COLO668 (cell line): Measurements from ENCODE around the gene MADCAM1.

ENCODE experiments used
- DNase-seq: peaks from one replicate; lab custom pipeline; 2025; ENCODE audit not compliant: unreplicated experiment; lab: John Stamatoyannopoulos, UW

Gene MADCAM1

DNA sequence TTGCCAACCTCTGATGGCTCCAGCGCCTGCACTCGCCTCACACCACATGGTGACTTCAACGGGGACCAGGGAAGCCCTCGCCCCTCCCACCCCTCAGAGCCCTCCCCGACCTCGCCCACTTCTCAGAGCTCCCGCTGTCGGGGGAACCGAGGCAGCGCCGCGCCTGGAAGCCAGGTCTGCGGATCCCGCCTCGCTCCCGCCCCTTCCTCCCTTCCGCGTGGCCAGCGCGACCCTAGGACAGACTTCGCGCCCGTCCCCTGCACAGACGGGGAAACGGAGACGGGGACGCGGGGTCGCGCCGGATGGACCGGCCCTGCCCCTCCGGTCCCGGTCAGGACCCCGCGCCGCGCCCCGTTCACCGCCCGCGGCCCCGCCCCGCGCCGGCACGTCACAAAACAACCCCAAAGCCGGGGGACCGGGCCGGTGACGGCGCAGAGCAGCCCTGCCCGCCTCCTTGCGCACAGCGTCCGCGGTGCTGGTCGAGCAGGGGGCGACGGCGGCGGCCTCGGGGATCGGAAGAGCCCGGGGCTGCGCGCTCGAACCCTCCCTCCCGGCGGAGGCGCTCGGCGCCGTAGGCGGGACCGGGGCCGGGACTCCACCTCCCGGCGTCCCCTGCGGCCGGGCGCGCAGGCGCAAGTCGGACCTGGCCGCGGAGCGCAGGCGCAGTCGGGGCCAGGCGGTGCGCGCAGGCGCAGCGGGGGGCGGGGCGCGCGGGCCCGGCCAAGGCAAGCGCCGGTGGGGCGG is 34.9 kb downstream of the MADCAM1 start:
- DNase-seq = peak; percentile 94

DNA sequence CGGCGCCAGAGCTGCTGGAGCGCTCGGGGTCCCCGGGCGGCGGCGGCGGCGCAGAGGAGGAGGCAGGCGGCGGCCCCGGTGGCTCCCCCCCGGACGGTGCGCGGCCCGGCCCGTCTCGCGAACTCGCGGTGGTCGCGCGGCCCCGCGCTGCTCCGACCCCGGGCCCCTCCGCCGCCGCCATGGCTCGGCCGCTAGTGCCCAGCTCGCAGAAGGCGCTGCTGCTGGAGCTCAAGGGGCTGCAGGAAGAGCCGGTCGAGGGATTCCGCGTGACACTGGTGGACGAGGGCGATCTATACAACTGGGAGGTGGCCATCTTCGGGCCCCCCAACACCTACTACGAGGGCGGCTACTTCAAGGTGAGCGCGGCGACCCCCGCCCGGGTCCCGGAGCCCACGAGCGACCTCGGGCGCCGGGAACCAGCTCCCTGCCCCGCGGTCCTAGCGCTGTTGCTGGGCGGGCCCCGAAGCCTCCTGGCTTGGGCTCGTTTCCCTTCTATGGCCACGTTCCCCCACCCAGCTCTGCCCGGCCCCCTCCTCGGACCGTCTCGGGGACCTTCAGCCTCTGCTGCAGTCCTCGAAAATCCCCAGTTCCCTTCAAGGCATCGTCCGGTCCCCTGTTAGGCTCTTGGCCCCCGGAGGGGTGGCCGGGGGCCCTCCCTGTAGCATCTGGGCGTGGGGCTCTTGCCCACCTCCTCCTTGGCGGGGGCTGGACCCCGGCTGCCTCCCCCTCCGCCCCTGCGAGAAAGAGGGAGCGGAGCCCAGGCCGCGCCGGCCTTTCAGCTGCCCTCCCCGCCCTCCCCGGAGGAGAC is 35.7 kb downstream of the MADCAM1 start, which contains the start of gene CDC34:
CDC34 (plus strand) TSS at position 8 of the 808 bp plus-strand sequence; CDS start at position 180, 172 bp downstream.
- peak; percentile 60 for DNase-seq

DNA sequence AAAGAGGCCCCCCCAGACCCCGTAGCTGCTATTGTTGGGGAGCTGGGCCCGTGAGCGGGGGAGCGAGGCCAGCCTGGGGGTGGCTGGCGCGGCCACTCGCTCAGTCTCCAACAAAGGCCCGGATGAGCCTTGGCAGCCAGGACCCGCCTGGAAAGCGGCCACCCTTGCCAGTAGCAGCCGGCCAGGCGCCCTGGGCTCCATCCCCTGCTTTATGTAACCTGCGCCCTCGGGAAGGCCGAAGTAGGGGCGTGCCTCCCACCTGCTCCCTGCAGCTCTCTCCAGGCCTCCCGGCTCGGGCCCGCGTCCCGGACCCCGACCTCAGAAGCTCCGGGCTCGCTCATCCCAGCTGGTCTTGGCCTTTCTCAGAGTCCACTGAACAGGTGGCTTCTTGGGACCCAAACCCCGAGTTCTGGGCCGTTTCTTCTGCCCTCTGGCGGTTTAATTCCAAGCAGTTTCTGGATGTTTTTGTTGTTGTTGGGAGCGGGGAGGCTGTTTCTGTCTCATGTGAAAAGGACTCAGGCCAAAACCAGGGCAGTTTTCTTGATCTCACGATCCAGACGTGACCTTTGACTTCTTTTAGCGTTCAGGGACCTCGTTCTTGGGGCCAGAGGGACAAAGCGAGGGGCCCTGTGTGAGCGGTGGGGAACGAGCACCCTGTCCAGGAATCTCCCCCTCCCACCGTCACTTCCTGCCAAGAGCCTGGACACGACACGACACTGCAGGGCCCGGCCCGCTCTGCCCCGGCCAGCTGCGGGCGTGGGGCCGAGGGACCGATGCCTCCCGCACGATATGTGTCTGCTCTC is 36.5 kb downstream of the MADCAM1 start:
- DNase-seq = peak; percentile 63

DNA sequence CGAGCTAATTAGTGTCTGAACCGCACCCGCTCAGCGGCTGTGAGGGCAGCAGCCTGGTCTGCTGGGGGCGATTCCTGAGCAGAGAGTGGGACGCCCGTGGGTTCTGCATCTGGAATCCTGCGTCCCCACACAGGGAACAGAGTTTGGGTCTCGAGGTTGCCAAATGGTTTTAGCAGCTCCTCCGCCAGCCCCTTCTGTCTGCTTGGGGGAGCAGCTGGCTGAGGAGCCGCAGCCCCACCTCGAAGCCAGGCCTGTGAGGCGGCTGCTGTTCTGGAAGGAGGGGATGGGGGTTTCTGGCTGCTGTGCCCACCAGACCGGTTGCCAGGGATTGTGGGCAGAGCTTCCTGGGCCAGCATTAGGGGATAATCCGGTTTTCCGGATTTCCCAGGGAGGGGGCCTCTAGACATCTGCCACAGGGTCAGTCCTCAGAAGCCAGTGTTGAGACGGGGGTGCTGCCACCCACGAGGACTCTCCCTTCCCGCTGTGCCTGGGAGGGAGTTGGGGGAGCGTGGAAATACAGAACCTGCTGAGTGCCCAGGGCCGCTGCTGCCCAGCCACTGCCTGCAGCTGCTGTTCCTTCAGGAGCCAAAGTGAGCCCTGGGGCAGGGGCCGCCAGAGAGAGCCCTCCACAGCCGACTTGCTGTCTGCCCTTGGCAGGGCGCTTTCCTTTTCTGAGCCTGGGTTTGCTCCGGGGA is 37.2 kb downstream of the MADCAM1 start:
- peak; percentile 14 for DNase-seq

DNA sequence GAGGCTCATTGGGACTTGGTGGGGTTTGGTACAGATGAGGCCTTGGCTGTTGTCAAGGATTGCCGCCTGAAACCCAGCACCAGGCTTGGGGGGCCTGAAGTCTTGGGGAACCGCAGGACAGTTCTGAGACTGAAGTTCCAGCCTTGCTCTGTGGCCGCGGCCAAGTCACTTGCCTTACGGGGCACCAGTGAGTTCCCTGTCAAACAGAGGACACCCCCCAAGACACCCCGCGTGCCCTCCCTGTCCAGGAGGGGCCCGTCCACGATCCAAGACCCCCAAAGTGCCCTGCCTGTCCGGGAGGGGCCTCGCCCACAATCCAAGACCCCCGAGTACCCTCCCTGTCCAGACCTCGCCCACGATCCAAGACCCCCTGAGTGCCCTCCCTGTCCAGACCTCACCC is 37.8 kb downstream of the MADCAM1 start:
- no peak for DNase-seq

DNA sequence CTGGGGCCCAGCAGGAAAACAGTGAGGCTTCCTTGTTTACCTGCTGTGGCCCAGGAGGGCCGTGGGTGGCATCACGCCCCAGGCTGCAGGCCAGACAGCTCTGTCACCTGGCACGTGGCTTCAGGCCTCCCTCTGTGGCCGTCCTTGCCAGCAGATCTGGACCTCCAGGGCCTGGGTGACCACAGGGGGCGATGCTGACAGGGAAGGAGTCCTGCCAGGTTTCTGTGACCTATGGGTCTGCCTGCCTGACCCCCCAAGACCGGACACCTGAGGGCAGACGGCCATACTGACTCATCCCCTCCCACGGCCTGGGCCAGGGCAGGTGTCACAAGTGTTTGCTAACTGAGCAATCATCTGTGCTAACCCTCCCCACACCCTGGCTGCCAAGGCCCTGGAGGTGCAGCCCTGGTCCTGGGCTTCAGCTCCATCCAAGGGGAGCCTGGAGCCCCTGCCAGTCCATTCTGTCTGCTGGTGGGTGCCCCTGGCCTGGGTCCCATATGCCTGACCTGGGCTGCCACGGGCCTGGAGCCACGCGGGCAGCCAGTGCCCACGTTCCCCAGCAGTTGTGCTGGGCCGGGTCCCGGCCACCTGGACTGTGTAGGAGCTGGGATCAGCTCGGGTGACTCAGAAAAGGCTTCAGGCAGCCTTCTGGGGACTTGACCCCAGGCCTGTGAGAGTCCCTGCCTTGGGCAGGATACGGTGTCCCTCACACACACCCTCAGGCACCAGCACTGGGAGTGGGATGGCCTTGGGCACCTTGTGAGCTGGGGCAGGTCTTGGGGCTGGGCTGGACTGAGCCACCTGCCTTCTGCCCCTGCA is 38.9 kb downstream of the MADCAM1 start:
- peak; percentile 77 for DNase-seq

DNA sequence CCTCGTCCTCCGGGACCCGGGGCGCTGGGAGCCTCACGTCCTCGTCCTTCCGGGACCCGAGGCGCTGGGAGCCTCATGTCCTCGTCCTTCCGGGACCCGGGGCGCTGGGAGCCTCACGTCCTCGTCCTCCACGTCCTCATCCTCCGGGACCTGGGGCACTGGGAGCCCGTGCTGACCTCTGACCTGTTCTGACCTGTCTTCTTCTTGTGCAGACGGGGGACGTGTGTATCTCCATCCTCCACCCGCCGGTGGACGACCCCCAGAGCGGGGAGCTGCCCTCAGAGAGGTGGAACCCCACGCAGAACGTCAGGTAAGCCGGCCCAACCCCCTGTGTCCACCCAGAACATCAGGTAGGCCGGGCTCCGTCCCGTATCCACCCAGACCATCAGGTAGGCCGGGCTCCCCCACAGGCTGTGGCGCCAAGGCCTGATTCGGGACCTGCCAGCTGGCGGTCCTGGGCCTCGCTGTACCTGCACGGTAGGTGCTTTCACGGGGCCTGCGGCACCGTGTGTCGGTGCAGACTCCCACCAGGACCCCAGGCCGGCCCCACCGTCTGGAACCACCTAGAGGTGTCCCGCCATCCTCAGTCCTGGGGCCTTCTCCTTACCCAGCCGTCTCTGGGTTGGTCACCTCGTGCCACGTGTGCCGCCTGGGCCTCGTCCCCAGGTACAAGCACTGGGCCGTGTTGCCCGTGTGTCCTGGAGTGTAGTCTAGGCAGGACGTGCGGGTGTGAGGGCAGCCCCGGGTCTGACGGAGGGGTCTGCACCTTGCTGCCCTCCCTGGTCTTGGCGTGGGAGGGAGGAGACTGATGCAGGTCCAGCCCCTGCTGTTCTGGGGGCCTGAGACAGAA is 40.0 kb downstream of the MADCAM1 start:
- DNase-seq = no peak

DNA sequence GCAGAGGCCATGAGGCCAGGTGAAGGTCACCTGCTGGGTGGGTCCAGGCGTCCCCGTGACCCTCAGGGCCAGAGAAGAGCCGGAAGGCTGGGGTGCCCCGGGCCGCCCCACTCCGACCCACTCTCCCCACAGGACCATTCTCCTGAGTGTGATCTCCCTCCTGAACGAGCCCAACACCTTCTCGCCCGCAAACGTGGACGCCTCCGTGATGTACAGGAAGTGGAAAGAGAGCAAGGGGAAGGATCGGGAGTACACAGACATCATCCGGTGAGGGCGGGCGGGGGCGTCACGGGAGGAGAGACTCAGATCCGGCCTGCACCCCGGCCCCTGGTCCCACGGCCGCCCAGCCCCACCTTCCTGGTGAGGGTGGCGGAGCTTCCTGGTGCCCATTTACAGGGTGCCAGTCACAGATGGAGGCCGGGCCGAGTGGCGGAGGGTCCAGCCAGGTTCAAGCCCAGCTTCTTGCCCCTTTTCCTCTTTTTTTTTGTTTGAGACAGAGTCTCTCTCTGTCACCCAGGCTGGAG is 40.7 kb downstream of the MADCAM1 start:
- DNase-seq = no peak

DNA sequence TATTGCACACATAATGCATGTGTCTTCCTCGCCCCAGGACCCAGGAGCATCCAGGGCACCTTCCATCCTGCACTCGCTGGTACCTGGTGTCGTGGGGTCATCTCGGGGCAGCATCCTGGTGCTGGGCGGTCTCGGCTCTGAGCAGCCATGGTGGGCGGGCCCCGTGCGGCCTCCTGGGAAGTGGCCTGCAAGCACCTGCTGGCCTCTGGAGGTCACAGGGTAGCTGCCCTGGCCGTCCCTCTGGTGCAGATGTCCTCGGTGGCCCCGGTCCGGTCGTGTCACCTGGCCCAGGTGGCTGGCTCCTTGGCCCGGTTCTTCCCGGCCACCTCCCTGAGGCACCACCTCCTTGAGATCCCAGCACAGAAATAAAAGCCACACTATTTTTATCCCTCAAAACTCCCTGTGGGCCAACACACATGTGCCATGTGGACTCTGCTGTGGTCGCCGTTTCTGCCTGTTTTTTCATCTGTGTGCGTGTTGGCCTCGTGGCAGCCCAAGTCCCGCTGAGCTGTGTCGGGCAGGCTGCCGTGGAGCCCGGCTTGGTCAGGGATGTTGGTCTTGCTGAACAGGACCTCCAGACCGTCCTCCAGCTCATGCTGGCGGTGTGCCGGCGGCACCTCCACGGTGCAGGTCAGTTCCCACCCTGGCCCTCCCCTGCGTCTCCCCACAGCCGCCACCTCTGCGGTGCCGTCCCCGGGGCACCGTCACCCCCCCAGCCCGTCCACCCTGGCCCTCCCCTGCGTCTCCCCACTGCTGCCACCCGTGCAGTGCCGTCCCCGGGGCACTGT is 42.5 kb downstream of the MADCAM1 start:
- DNase-seq = no peak

DNA sequence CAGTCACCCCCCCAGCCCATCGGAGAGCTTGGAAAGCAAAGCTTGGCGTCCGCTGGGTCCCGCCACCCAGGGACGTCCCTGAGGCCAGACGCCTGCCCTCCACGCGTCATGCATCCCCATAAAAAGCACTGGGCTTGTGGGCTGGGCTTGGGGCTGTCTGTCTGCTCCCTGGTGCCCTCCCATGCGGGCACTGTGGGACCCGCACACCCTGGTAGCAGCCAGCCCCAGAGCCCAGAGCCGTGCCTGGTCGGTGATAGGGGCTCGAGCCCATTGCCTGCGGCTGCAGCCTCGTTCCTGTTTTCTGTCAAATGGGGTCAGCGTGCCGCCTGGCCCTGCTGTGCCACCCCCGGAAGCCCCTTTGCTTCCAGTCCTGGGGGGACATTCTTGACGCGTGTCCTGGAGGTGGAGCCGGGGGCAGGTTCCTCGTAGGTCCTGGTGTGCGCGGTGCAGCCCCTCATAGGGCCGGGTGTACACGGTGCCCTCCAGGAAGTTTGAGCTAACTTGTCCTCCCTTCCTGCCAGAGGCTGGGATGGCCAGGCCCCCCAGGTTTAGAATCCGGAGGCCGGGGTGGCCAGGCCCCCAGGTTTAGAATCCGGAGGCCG is 43.2 kb downstream of the MADCAM1 start:
- no peak for DNase-seq

DNA sequence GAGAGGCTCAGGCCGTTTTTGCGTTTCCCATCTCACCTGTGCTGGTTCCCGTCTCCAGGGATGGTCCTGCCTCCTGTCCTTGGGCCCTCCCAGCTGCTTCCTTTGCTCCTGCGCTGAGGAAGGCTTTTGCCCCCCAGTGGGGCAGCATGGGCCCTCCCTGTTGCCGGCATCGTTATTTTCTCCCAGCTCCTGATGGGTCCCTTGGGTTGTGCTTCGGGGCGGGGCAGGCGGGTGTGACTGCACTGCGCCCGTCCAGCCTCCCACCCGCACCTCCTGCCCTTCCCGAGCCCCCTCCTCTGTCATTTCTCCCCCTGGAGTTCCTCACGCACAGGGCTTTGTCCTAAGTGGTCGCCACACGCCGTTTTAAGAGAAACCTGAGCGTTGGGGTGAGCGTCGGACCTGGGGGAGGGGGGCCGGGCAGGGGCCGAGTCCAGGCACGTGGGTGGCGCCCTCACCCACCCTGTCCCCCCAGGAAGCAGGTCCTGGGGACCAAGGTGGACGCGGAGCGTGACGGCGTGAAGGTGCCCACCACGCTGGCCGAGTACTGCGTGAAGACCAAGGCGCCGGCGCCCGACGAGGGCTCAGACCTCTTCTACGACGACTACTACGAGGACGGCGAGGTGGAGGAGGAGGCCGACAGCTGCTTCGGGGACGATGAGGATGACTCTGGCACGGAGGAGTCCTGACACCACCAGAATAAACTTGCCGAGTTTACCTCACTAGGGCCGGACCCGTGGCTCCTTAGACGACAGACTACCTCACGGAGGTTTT is 44.8 kb downstream of the MADCAM1 start:
- DNase-seq = no peak

DNA sequence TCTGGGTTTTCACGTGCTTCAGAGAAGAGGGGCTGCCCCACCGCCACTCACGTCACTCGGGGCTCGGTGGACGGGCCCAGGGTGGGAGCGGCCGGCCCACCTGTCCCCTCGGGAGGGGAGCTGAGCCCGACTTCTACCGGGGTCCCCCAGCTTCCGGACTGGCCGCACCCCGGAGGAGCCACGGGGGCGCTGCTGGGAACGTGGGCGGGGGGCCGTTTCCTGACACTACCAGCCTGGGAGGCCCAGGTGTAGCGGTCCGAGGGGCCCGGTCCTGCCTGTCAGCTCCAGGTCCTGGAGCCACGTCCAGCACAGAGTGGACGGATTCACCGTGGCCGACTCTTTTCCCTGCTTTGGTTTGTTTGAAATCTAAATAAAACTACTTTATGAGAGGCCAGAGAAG is 45.4 kb downstream of the MADCAM1 start:
- DNase-seq = no peak

DNA sequence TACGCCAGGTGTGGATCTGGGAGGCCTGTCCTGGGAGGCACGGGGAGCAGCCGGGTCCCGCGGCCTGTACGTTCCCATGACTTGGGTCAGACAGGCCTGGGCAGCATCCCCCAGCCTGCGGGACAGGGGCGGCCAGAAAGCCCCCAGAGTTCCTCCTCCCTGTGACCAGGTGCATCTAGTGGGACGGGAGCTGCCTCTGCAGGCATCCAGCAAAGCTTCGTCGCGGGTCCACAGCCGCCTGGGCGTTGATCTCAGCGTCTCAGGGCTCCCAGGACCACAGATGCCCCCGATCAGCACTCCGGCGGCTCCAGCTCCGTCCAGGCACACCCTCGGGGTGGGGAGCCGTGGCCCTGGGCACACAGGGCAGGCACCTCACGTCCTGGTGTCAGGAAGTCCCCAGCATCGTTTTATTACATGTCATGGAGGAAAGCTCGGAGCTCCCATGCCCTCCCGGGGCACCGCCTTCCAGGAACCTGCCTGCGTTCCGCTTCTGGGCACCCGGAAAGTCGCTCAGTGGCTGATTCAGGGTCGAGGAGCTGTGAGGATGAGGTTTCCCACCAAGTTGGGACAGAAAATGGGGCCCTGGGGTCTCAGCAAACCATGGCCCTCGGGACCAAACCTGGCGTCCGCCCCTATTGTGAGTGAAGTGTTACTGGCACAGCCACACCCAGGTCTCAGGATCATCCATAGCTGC is 46.0 kb downstream of the MADCAM1 start:
- DNase-seq = no peak

DNA sequence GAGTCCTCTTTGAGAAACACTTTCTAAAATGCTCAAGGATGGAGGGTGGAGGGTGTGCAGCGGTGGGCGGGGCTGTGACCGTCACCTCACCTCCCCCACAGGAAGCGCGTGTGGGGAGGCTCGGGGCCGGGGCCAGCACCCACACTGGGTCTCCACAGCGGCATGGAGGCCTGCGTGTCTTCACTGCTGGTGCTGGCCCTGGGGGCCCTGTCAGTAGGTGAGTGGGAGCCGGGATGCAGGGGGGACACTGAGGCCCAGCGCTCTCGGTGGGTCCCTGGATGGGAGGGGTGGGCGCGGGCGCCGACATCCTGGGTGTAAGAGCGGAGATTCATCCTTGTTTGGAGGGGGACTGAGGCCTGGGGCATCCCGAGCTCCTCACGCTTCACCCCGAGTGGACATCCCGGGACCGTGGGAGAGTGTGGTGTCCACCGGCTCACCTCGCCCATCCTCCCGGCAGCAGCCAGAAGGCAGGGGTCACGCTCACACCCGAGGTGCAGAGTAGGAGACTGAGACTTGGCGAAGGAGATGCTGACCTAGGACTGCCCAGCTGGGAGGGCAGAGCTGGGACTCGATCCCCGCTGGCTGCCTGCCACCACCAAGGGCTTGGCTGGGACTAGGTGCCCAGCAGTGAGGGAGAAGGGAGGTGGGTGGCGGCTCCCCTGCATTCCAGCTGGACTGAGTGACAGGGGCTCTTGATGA is 47.8 kb downstream of the MADCAM1 start, which contains the start of gene GZMM:
GZMM (plus strand) TSS at position 144 of the 699 bp plus-strand sequence; CDS start at position 163, 19 bp downstream.
- DNase-seq = no peak

DNA sequence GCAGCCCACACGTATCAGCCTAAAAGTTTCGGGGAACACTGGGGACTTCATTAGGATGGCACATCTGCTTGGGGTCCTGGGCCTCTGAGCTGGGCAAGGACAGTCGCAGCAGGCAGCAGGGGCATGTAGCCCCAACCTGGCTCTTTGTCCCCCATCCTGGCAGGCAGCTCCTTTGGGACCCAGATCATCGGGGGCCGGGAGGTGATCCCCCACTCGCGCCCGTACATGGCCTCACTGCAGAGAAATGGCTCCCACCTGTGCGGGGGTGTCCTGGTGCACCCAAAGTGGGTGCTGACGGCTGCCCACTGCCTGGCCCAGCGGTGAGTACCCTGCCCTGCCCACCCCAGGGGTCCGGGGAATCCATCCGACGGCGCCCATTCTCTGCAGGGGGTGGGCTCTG is 50.8 kb downstream of the MADCAM1 start:
- no peak for DNase-seq
